ENCODE measurements around the gene SNRK. TPM values are rescaled to one million over a fixed set of nuclear protein-coding genes. Genes with fewer than 3 reads are reported as not detected.

The SNRK gene
- total RNA-seq, 1 donor from 2014 or later: 18.9 TPM

- intact Hi-C loops (cut with DNase I): no loop called here
- DNase-seq (ENCODE audit: missing footprints): peak; percentile 37
- ATAC-seq: peak; percentile 84
These were observed 12.0 kb downstream of the SNRK start for GRCh38 chr3:43298292-43298691.

GRCh38 chr3:43298761-43299160 is 12.4 kb downstream of the SNRK start:
- ATAC-seq (peak; percentile 67), DNase-seq (ENCODE audit: missing footprints) (no peak)
- intact Hi-C loops (cut with DNase I): no loop called here

- ATAC-seq (no peak), DNase-seq (ENCODE audit: missing footprints) (no peak)
- intact Hi-C loops (cut with DNase I): no loop called here
These were observed 16.0 kb downstream of the SNRK start for GRCh38 chr3:43302116-43302880.

GRCh38 chr3:43304126-43304525 is 17.8 kb downstream of the SNRK start:
- DNase-seq (ENCODE audit: missing footprints) (no peak), ATAC-seq (no peak)
- intact Hi-C loops (cut with DNase I): no loop called here

GRCh38 chr3:43307226-43307625 is 20.9 kb downstream of the SNRK start:
- ATAC-seq: no peak
- DNase-seq (ENCODE audit: missing footprints): no peak
- intact Hi-C loops (cut with DNase I): no loop called here

GRCh38 chr3:43307649-43308048 is 21.3 kb downstream of the SNRK start:
- ATAC-seq (no peak), DNase-seq (ENCODE audit: missing footprints) (no peak)
- intact Hi-C loops (cut with DNase I): no loop called here

GRCh38 chr3:43309372-43310305 is 23.3 kb downstream of the SNRK start:
- intact Hi-C loops (cut with DNase I): loop anchor here (10.0 kb wide), 1 partner anchor 195 kb away; no protein-coding TSS in a partner anchor

GRCh38 chr3:43316783-43317460 is 30.6 kb downstream of the SNRK start:
- ATAC-seq: no peak
- DNase-seq (ENCODE audit: missing footprints): no peak
- intact Hi-C loops (cut with DNase I): loop anchor here (10.0 kb wide), 1 partner anchor 188 kb away; no protein-coding TSS in a partner anchor

More at GRCh38 chr3:43309372-43310305, 23.3 kb downstream of the SNRK start:
- ATAC-seq (no peak), DNase-seq (ENCODE audit: missing footprints) (no peak)

- intact Hi-C loops (cut with DNase I): loop anchor here (10.0 kb wide), 1 partner anchor 187 kb away; no protein-coding TSS in a partner anchor
- ATAC-seq: peak; percentile 68
- DNase-seq (ENCODE audit: missing footprints): no peak
These were observed 31.3 kb downstream of the SNRK start for GRCh38 chr3:43317461-43318316.

- DNase-seq (ENCODE audit: missing footprints): no peak
- peak; percentile 57 for ATAC-seq
These were observed 33.0 kb downstream of the SNRK start for GRCh38 chr3:43319376-43319775.

GRCh38 chr3:43319794-43320193 is 33.5 kb downstream of the SNRK start:
- DNase-seq (ENCODE audit: missing footprints) (no peak), ATAC-seq (no peak)
- intact Hi-C loops (cut with DNase I): loop anchor here (10.0 kb wide), 1 partner anchor 185 kb away; no protein-coding TSS in a partner anchor

More at GRCh38 chr3:43319376-43319775, 33.0 kb downstream of the SNRK start:
- intact Hi-C loops (cut with DNase I): loop anchor here (10.0 kb wide), 1 partner anchor 185 kb away; no protein-coding TSS in a partner anchor

- ATAC-seq (no peak), DNase-seq (ENCODE audit: missing footprints) (no peak)
- intact Hi-C loops (cut with DNase I): no loop called here
These were observed 33.9 kb downstream of the SNRK start for GRCh38 chr3:43320288-43320687.

- ATAC-seq: no peak
- no peak for DNase-seq (ENCODE audit: missing footprints)
- intact Hi-C loops (cut with DNase I): no loop called here
These were observed 37.2 kb downstream of the SNRK start for GRCh38 chr3:43323541-43323940.

- DNase-seq (ENCODE audit: missing footprints) (no peak), ATAC-seq (peak; percentile 86)
- intact Hi-C loops (cut with DNase I): loop anchor here (5.0 kb wide), 1 partner anchor 40 kb away; the partner anchor contains the start of gene SNRK
These were observed 40.7 kb downstream of the SNRK start for GRCh38 chr3:43326891-43327581.

- DNase-seq (ENCODE audit: missing footprints): no peak
- intact Hi-C loops (cut with DNase I): loop anchor here (5.0 kb wide), 1 partner anchor 40 kb away; the partner anchor contains the start of gene SNRK
- ATAC-seq: peak; percentile 27
These were observed 41.2 kb downstream of the SNRK start for GRCh38 chr3:43327582-43327979.

- ATAC-seq (no peak), DNase-seq (ENCODE audit: missing footprints) (no peak)
- intact Hi-C loops (cut with DNase I): loop anchor here (5.0 kb wide), 1 partner anchor 41 kb away; the partner anchor contains the start of gene SNRK
These were observed 42.3 kb downstream of the SNRK start for GRCh38 chr3:43328653-43329052.

GRCh38 chr3:43330981-43331380 is 44.6 kb downstream of the SNRK start:
- intact Hi-C loops (cut with DNase I): no loop called here
- no peak for ATAC-seq
- DNase-seq (ENCODE audit: missing footprints): no peak

Data from Right ventricle myocardium inferior (tissue), 1 donor.